ENCODE data around the gene NKAIN2.

Gene NKAIN2

DNA sequence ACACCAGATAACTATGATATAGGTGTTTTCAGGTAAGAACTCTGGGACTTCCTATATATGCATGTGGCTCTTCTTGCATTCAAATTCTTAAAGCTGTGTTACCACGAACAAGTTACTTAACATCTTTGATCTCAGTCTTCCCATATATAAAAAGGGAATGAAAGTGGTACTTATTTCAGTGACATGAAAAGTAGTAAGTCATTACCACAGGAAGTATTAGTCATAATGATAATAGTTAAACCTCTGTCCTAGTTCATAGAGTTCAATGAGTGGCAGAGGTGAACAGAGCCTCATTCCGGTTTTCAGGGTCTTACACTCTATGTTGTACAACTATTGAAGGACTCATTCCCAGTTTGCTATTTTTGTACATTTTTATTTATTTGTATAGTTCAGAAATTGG is 237.0 kb downstream of the NKAIN2 start:
- no peak for DNase-seq

- no peak for DNase-seq
Measured at GRCh38 chr6:124052120-124052519, 248.5 kb downstream of the NKAIN2 start.

- DNase-seq: no peak
Measured at GRCh38 chr6:124053315-124053714, 249.7 kb downstream of the NKAIN2 start.

DNA sequence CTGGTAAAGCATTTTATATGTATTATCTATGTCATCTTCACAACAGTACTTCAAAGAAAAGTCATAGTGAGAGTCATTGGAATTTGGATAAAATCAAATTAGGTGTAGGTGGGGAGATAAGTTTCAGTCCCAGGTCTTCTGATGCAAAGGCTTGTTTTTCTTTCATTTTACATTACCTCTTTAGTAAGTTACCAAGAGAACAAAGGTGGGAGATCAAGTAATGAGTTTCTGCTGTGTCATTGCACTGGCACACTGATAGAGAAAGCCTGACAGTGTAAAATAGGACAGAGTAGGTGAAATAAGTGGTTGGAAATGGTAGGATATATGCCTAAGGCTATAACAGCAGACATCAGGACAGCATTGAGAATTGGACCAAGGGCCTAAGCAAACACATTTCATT is 250.4 kb downstream of the NKAIN2 start:
- no peak for DNase-seq

- DNase-seq: no peak
Measured at GRCh38 chr6:124055395-124055794, 251.7 kb downstream of the NKAIN2 start.

DNA sequence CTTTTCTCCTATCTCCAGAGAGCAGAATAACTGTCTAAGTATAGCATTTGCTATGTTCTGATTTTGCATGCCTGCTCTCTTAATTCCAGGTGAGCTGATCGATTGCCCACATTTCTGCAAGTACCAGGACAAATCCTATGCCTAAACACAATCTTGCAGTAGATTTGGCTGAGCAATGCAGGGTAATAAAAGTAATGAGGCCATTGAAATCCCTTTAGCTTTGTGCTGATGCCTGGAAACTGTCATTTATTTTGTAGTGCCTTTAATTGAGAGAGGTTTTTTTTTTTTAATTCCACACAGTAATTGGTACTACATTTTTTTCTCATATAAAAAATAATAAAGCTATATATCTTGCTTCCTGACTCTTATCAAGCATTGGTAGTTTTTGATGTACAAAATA is 252.3 kb downstream of the NKAIN2 start:
- DNase-seq: no peak

GRCh38 chr6:124056407-124057334 is 253.0 kb downstream of the NKAIN2 start:
- DNase-seq: no peak

DNA sequence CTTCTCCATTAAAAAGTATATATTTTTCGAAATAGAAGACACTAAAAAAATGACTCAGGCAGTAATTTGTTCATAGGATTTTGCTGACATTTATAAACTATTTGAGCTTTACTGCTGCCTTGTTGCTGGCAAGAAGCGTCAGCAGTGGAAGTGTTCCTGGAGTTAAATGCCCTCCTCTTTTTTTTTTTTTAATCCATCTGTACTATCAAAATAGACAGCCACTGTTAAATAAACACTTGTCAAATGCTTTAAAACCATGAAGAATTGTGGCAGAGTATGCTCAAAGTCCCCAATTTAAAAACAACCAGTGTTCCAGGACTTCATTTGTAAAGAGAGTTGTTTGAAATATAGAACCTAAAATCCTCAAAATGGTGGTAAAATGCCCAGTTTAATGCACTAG is 253.8 kb downstream of the NKAIN2 start:
- DNase-seq: no peak

GRCh38 chr6:124064317-124065113 is 260.9 kb downstream of the NKAIN2 start:
- no peak for DNase-seq

DNA sequence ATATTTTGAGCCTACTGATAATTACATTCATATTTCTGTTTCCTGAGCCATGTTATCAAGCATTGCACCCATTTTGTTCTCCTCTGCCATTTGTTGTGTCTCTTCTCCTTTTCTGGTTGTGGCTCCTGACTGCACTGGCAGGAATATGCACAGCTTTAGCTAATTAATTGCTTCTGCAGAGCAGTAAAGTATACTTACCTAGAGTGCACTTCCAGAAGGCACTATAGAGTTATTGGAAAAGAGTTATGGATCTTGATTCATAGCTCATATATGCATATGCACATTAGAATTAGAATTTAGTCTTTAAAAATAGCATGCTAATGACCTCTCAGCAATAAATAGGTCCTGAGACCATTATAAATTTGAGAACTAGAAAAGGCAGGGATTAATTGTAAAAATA is 262.6 kb downstream of the NKAIN2 start:
- DNase-seq: no peak

- no peak for DNase-seq
Measured at GRCh38 chr6:124066946-124067552, 263.4 kb downstream of the NKAIN2 start.

DNA sequence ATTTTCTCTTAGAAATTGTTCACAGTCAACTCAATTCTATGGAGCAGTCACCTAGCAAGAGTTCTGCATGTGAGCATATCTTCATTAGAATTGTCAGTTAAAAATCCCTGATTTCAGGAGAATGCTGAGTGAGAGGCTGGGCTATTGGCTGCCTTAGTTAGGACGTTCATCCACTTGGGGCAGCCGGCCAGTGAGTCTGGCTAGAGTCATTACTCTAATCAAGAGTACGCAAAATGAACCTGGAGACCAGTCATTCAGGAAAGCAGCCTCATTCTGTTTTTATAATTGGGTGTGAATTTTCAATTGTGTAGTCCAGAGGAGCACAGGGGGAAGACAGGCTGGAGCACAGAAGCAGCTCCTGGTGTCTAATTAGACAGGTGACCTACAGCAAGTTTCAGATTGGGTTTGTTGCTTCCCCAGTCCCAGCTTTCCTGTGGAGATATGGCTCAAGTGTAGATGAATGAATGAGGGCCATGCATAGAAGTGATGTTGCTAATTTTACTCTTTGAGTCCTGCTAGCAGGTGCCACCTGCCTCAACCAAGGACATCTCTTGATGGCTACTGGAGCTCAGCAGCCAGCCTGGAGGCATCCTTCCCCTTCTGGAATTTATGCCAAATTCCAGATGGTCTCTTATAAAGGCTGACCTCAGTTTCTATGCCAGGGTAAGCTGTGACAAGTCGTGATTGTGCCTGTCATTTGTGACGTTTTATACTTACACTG is 265.7 kb downstream of the NKAIN2 start:
- DNase-seq: no peak

GRCh38 chr6:124073021-124073420 is 269.4 kb downstream of the NKAIN2 start:
- no peak for DNase-seq

DNA sequence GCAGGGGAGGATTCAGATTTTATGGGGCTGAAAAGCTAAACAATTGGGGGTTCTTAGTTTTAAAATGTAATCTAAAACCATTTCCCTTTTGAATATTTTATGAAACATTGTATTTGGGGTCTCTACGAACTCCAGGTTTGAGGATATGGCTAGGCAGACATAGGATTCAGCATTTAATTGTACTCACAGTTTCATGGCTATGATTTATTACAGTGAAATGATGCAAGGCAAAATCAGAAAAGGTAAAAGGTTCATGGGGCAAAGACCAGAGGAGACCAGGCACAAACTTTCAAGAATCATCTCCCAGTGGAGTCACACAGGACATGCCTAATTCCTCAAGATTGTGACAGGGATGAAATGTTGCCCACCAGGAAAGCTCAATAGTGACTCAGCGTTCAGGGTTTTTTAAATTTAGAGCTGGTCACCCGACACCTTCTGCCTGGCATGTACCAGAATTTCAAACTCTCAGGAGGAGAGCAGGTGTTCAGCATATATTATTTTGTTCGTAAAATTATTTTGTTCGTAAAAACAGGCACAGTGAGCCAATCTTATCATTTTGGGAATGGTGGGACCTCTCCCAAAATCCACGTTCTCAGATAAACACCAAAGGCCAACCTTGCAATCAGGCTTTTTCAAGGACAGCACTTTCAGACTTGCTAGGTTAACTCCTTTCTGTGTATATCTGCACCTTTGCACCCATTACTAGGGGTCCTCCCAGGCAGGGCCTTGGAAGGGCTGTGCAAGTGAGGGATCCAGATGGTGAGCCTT is 270.3 kb downstream of the NKAIN2 start:
- DNase-seq: no peak

DNA sequence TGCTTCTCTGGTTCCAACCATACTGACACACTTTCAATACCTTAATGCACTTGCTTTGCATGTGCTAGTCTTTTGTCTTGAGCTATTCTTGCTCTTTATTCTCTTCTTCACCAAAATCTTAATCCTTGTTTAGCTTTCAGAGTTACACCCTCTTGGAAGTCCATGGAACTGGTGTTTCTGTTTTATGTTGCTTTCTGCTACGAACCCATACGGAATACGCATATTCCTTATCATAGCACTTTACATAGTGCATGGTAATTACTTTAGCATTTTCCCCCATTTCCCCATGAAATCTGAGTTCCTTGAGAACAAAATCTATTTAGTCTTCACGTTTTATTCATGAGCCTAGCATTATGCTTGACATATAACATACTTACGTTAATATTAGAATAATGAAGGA is 270.9 kb downstream of the NKAIN2 start:
- DNase-seq: no peak

GRCh38 chr6:124076336-124077048 is 272.8 kb downstream of the NKAIN2 start:
- DNase-seq: no peak

- no peak for DNase-seq
Measured at GRCh38 chr6:124078169-124078568, 274.5 kb downstream of the NKAIN2 start.

GRCh38 chr6:124080483-124080882 is 276.8 kb downstream of the NKAIN2 start:
- no peak for DNase-seq

DNA sequence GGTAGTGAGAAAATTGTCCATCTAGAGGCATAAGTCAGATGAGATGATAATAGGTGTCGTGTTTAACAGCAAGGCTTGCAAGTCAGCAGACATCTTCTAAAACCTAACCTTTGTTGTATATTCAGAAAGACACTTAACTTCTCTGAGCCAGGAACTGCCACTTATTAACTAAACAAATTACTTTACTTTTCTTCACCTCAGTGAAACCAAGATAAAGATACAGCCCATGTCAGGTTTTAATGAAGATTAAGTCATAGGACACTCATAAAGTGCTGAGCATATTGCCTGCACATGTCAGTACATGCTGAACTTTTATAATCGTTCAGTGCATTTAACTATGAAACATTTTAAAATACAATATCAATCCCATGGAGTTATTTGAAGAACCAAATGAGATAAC is 286.8 kb downstream of the NKAIN2 start:
- no peak for DNase-seq

GRCh38 chr6:124099520-124099919 is 295.9 kb downstream of the NKAIN2 start:
- no peak for DNase-seq

- no peak for DNase-seq
Measured at GRCh38 chr6:124110514-124110913, 306.8 kb downstream of the NKAIN2 start.

All from stimulated activated CD4-positive, alpha-beta T cell treated with anti-CD3 and anti-CD28 coated beads, Interleukin-4, amount 100 ng/mL, for 4 hours (primary cell).